Activated CD8-positive, alpha-beta memory T cell treated with anti-CD3 and anti-CD28 coated beads, Interleukin-2, amount 10 ng/mL, durations not matched to agents 7 days and 5 days (primary cell): Measurements from ENCODE around the gene GIT2. TPM values are rescaled to one million over a fixed set of nuclear protein-coding genes. Genes with fewer than 3 reads are reported as not detected.
A peak's percentile ranks its signal among the peaks of the same experiment; 100 is the strongest.
"Not testable (repeated sequence)": the region's sequence is repeated elsewhere in the genome, so short reads cannot be mapped to it uniquely, and the experiment has no call there.

ENCODE experiments used
- ATAC-seq: fragments of 150-1000 bp; cut with Tn5 transposase; one replicate; pipeline ENCODE4 v1.10.0; 2021; ENCODE audit warnings: moderate library complexity
- CTCF ChIA-PET: fragments of 350-600 bp; sonication (Branson Sonifier 250); formaldehyde crosslinking; loops from one replicate; lab custom pipeline; 2021; ENCODE audit warnings: antibody characterized with exemption; lab: Charles Lee
- DNase-seq: peaks from one replicate; pipeline ENCODE4 v3.0.0-alpha.2; 2020
- H3K27ac Mint-ChIP-seq: one replicate; pipeline ENCODE4 v1.8.0; 2021; ENCODE audit warnings: mild to moderate bottlenecking, mixed read lengths
- H3K27me3 Mint-ChIP-seq: one replicate; pipeline ENCODE4 v1.8.0; 2021; ENCODE audit warnings: mixed read lengths
- H3K36me3 Mint-ChIP-seq: one replicate; pipeline ENCODE4 v1.8.0; 2021; ENCODE audit warnings: mild to moderate bottlenecking, mixed read lengths
- H3K4me1 Mint-ChIP-seq: one replicate; pipeline ENCODE4 v1.8.0; 2021; ENCODE audit warnings: mixed read lengths
- H3K4me3 Mint-ChIP-seq: one replicate; pipeline ENCODE4 v1.8.0; 2021; ENCODE audit warnings: mild to moderate bottlenecking, moderate library complexity, mixed read lengths
- H3K9me3 Mint-ChIP-seq: one replicate; pipeline ENCODE4 v1.8.0; 2022; ENCODE audit warnings: low read depth, mixed read lengths
- total RNA-seq, 2 experiments: library from RNA; stranded (reverse); gene quantifications; one replicate each; pipeline ENCODE4 v1.2.3, GENCODE V29; 2021

Gene GIT2
- total RNA-seq, 2 experiments from 2014 or later, result 90.6 to 92.3 TPM

- Mint-ChIP-seq H3K4me1 (no peaks in the 10 kb centered on the region), H3K4me3 (no peak overlapping the region), H3K9me3 (no peaks in the 10 kb centered on the region), H3K27ac (no peak overlapping the region), H3K27me3 (no peaks in the 10 kb centered on the region), H3K36me3 (peaks cover 36% of the 10 kb centered on the region)
- DNase-seq, result no peak
- CTCF ChIA-PET, result interaction anchor here (0.6 to 1.0 kb wide), 3 partner anchors 62 to 341 kb away, joined by 3 read pairs; partner anchors contain the start of gene MVK
- ATAC-seq, result no peak
These were observed 81.7 kb downstream of the GIT2 start for GRCh38 chr12:109914461-109914860.

- Mint-ChIP-seq H3K27me3 (no peaks in the 10 kb centered on the region), H3K9me3 (no peaks in the 10 kb centered on the region), H3K4me1 (no peaks in the 10 kb centered on the region), H3K36me3 (peaks cover 39% of the 10 kb centered on the region), H3K27ac (no peak overlapping the region), H3K4me3 (no peak overlapping the region)
- ATAC-seq (no peak), DNase-seq (no peak)
- CTCF ChIA-PET, result no interaction called here
These were observed 83.3 kb downstream of the GIT2 start for GRCh38 chr12:109912855-109913321.

GRCh38 chr12:109910969-109911348 is 85.2 kb downstream of the GIT2 start:
- no peaks in the 10 kb centered on the region for H3K27me3 Mint-ChIP-seq
- H3K36me3 Mint-ChIP-seq, result peaks cover 42% of the 10 kb centered on the region

GRCh38 chr12:109910254-109910968 is 85.8 kb downstream of the GIT2 start:
- H3K9me3 Mint-ChIP-seq, result no peaks in the 10 kb centered on the region
- no peak overlapping the region for H3K4me3 Mint-ChIP-seq
- H3K27ac Mint-ChIP-seq, result no peak overlapping the region
- H3K4me1 Mint-ChIP-seq, result no peaks in the 10 kb centered on the region
- H3K36me3 Mint-ChIP-seq, result peaks cover 45% of the 10 kb centered on the region
- ATAC-seq (no peak), DNase-seq (no peak)
- CTCF ChIA-PET, result interaction anchor here (0.9 to 1.5 kb wide), 2 partner anchors 20 to 31 kb away, joined by 3 read pairs; no protein-coding TSS in a partner anchor
- no peaks in the 10 kb centered on the region for H3K27me3 Mint-ChIP-seq

More at GRCh38 chr12:109910969-109911348, 85.2 kb downstream of the GIT2 start:
- H3K4me1 Mint-ChIP-seq, result no peaks in the 10 kb centered on the region
- H3K4me3 Mint-ChIP-seq, result no peak overlapping the region
- CTCF ChIA-PET, result interaction anchor here (1.5 kb wide), 1 partner anchor 30 kb away, joined by 3 read pairs; no protein-coding TSS in a partner anchor
- ATAC-seq, result no peak
- no peak for DNase-seq
- no peaks in the 10 kb centered on the region for H3K9me3 Mint-ChIP-seq
- H3K27ac Mint-ChIP-seq, result no peak overlapping the region

- H3K27me3 Mint-ChIP-seq, result no peaks in the 10 kb centered on the region
- ATAC-seq (no peak), DNase-seq (no peak)
- no peaks in the 10 kb centered on the region for H3K9me3 Mint-ChIP-seq
- peaks cover 15% of the 10 kb centered on the region for H3K4me1 Mint-ChIP-seq
- H3K36me3 Mint-ChIP-seq, result peaks cover 54% of the 10 kb centered on the region
- no peak overlapping the region for H3K27ac Mint-ChIP-seq
- CTCF ChIA-PET, result no interaction called here
- H3K4me3 Mint-ChIP-seq, result no peak overlapping the region
These were observed 90.9 kb downstream of the GIT2 start for GRCh38 chr12:109905301-109905700.

- Mint-ChIP-seq H3K4me3 (no peak overlapping the region), H3K9me3 (no peaks in the 10 kb centered on the region), H3K27me3 (no peaks in the 10 kb centered on the region), H3K27ac (no peak overlapping the region), H3K36me3 (peaks cover 41% of the 10 kb centered on the region), H3K4me1 (peaks cover 27% of the 10 kb centered on the region)
- CTCF ChIA-PET, result interaction anchor here (1.0 to 2.9 kb wide), 2 partner anchors 14 to 25 kb away, joined by 3 to 17 read pairs; no protein-coding TSS in a partner anchor
- ATAC-seq, result no peak
- DNase-seq, result no peak
These were observed 93.2 kb downstream of the GIT2 start for GRCh38 chr12:109902891-109903418.

GRCh38 chr12:109900752-109901580 is 95.2 kb downstream of the GIT2 start:
- ATAC-seq (peak; percentile 18), DNase-seq (no peak)
- no peaks in the 10 kb centered on the region for H3K27me3 Mint-ChIP-seq
- H3K36me3 Mint-ChIP-seq, result peaks cover 27% of the 10 kb centered on the region
- peaks cover 27% of the 10 kb centered on the region for H3K4me1 Mint-ChIP-seq
- CTCF ChIA-PET, result interaction anchor here (1.1 to 3.4 kb wide), 9 partner anchors 9 to 67 kb away, joined by 3 to 17 read pairs (median 6); no protein-coding TSS in a partner anchor
- H3K9me3 Mint-ChIP-seq, result no peaks in the 10 kb centered on the region
- H3K27ac Mint-ChIP-seq, result peak overlapping the region; percentile 95
- H3K4me3 Mint-ChIP-seq, result peak overlapping the region; percentile 80

- Mint-ChIP-seq H3K27ac (peak within 1 kb of the TSS; percentile 95), H3K27me3 (no peaks in the 10 kb centered on the region), H3K9me3 (no peaks in the 10 kb centered on the region), H3K4me3 (peak within 1 kb of the TSS; percentile 80), H3K36me3 (peaks cover 20% of the 10 kb centered on the region), H3K4me1 (peaks cover 27% of the 10 kb centered on the region)
- CTCF ChIA-PET, result interaction anchor here (0.6 to 3.4 kb wide), 10 partner anchors 8 to 1268 kb away, joined by 3 to 17 read pairs (median 5); no protein-coding TSS in a partner anchor
- ATAC-seq (peak; percentile 92), DNase-seq (peak; percentile 84)
These were observed 96.1 kb downstream of the GIT2 start, which contains the start of gene TCHP for GRCh38 chr12:109899783-109900751. Gene TCHP (plus strand): TSS chr12:109900274. CDS start chr12:109903027, 2,753 bp downstream.

- H3K27me3 Mint-ChIP-seq, DNase-seq, H3K9me3 Mint-ChIP-seq, ATAC-seq: not testable (repeated sequence)
- peaks cover 27% of the 10 kb centered on the region for H3K4me1 Mint-ChIP-seq
- H3K4me3 Mint-ChIP-seq, result peak overlapping the region; percentile 80
- CTCF ChIA-PET, result interaction anchor here (0.6 to 3.4 kb wide), 3 partner anchors 45 to 1267 kb away, joined by 3 to 16 read pairs (median 6); no protein-coding TSS in a partner anchor
- peaks cover 13% of the 10 kb centered on the region for H3K36me3 Mint-ChIP-seq
- H3K27ac Mint-ChIP-seq, result peak overlapping the region; percentile 95
These were observed 96.8 kb downstream of the GIT2 start for GRCh38 chr12:109899345-109899744.

GRCh38 chr12:109897029-109897428 is 99.1 kb downstream of the GIT2 start:
- H3K9me3 Mint-ChIP-seq, result no peaks in the 10 kb centered on the region
- H3K36me3 Mint-ChIP-seq, result peaks cover 2% of the 10 kb centered on the region
- H3K4me1 Mint-ChIP-seq, result peaks cover 41% of the 10 kb centered on the region
- H3K27me3 Mint-ChIP-seq, result no peaks in the 10 kb centered on the region
- H3K27ac Mint-ChIP-seq, result no peak overlapping the region
- no peak overlapping the region for H3K4me3 Mint-ChIP-seq
- CTCF ChIA-PET, result no interaction called here
- no peak for DNase-seq
- no peak for ATAC-seq

- Mint-ChIP-seq H3K36me3 (peaks cover 2% of the 10 kb centered on the region), H3K4me3 (no peak overlapping the region), H3K9me3 (no peaks in the 10 kb centered on the region), H3K4me1 (peaks cover 34% of the 10 kb centered on the region), H3K27me3 (no peaks in the 10 kb centered on the region), H3K27ac (no peak overlapping the region)
- DNase-seq (no peak), ATAC-seq (no peak)
- CTCF ChIA-PET, result interaction anchor here (1.2 kb wide), 1 partner anchor 43 kb away, joined by 5 read pairs; no protein-coding TSS in a partner anchor
These were observed 100.0 kb downstream of the GIT2 start for GRCh38 chr12:109896188-109896587.

GRCh38 chr12:109894939-109895338 is 101.2 kb downstream of the GIT2 start:
- Mint-ChIP-seq H3K4me3 (no peak overlapping the region), H3K27ac (no peak overlapping the region), H3K4me1 (peaks cover 29% of the 10 kb centered on the region), H3K9me3 (no peaks in the 10 kb centered on the region), H3K36me3 (no peaks in the 10 kb centered on the region), H3K27me3 (no peaks in the 10 kb centered on the region)
- no peak for DNase-seq
- ATAC-seq, result no peak
- CTCF ChIA-PET, result interaction anchor here (1.2 kb wide), 1 partner anchor 41 kb away, joined by 5 read pairs; no protein-coding TSS in a partner anchor
